Activated T-helper 9 cell treated with anti-CD3 and anti-CD28 coated beads, Interleukin-2, amount 50 U/mL, for 16 hours (primary cell): ENCODE results near the gene PTP4A1.

Experiments used
- DNase-seq: peaks from one replicate; pipeline ENCODE4 v3.0.0-alpha.2; 2020; ENCODE audit warnings: low read depth

PTP4A1 gene

GRCh38 chr6:63556369-63556768 lies 15.9 kb upstream of the PTP4A1 start:
- DNase-seq, result no peak

GRCh38 chr6:63558278-63558677 lies 14.0 kb upstream of the PTP4A1 start:
- no peak for DNase-seq

- DNase-seq, result no peak
Measured at GRCh38 chr6:63560801-63561287, 11.4 kb upstream of the PTP4A1 start.

GRCh38 chr6:63561288-63561687 lies 11.0 kb upstream of the PTP4A1 start:
- DNase-seq, result no peak

- no peak for DNase-seq
Measured at GRCh38 chr6:63563235-63563634, 9.0 kb upstream of the PTP4A1 start.

- no peak for DNase-seq
Measured at GRCh38 chr6:63565058-63565726, 7.1 kb upstream of the PTP4A1 start.

GRCh38 chr6:63565727-63566596 lies 6.3 kb upstream of the PTP4A1 start:
- no peak for DNase-seq

GRCh38 chr6:63567966-63568365 lies 4.3 kb upstream of the PTP4A1 start:
- no peak for DNase-seq

- peak; percentile 41 for DNase-seq
Measured at GRCh38 chr6:63571361-63572043, 778 bp upstream of the PTP4A1 start.

- no peak for DNase-seq
Measured at GRCh38 chr6:63572747-63573075, 431 bp downstream of the PTP4A1 start.

GRCh38 chr6:63573076-63573898 lies 1.0 kb downstream of the PTP4A1 start:
- peak; percentile 46 for DNase-seq

- DNase-seq, result peak; percentile 20
Measured at GRCh38 chr6:63573899-63574553, 1.7 kb downstream of the PTP4A1 start.

GRCh38 chr6:63574554-63574900 lies 2.2 kb downstream of the PTP4A1 start:
- DNase-seq, result no peak

GRCh38 chr6:63576147-63576772 lies 4.0 kb downstream of the PTP4A1 start:
- DNase-seq, result no peak

GRCh38 chr6:63576985-63577712 lies 4.9 kb downstream of the PTP4A1 start:
- no peak for DNase-seq

GRCh38 chr6:63578757-63579156 lies 6.5 kb downstream of the PTP4A1 start:
- no peak for DNase-seq

GRCh38 chr6:63579937-63580703 lies 7.8 kb downstream of the PTP4A1 start:
- no peak for DNase-seq

- DNase-seq, result no peak
Measured at GRCh38 chr6:63580704-63580961, 8.4 kb downstream of the PTP4A1 start.

- DNase-seq, result no peak
Measured at GRCh38 chr6:63581355-63582013, 9.2 kb downstream of the PTP4A1 start.
